GM21381 (cell line): ENCODE measurements around the gene CRACR2A.

ENCODE experiments used
- ATAC-seq: cut with Tn5 transposase; IDR thresholded peaks from one replicate; pipeline ENCODE4 v1.9.1; 2021; ENCODE audit warnings: mild to moderate bottlenecking, moderate library complexity; ENCODE audit not compliant: unreplicated experiment

The CRACR2A gene

GRCh38 chr12:3725388-3726115 is 27.4 kb downstream of the CRACR2A start:
- no peak for ATAC-seq

GRCh38 chr12:3723916-3724805 is 28.7 kb downstream of the CRACR2A start:
- no peak for ATAC-seq

GRCh38 chr12:3722368-3722767 is 30.5 kb downstream of the CRACR2A start:
- ATAC-seq, result no peak

GRCh38 chr12:3720772-3721171 is 32.1 kb downstream of the CRACR2A start:
- ATAC-seq, result no peak

GRCh38 chr12:3718100-3718499 is 34.8 kb downstream of the CRACR2A start:
- ATAC-seq, result no peak

GRCh38 chr12:3717283-3717898 is 35.5 kb downstream of the CRACR2A start:
- ATAC-seq, result no peak

GRCh38 chr12:3715999-3716398 is 36.9 kb downstream of the CRACR2A start:
- no peak for ATAC-seq

- no peak for ATAC-seq
These were observed 39.0 kb downstream of the CRACR2A start for GRCh38 chr12:3713947-3714346.

GRCh38 chr12:3713483-3713882 is 39.4 kb downstream of the CRACR2A start:
- no peak for ATAC-seq

- no peak for ATAC-seq
These were observed 40.5 kb downstream of the CRACR2A start for GRCh38 chr12:3712209-3712992.

- ATAC-seq, result no peak
These were observed 47.6 kb downstream of the CRACR2A start for GRCh38 chr12:3705354-3705675.

GRCh38 chr12:3704512-3705353 is 48.2 kb downstream of the CRACR2A start:
- no peak for ATAC-seq

GRCh38 chr12:3700861-3701260 is 52.0 kb downstream of the CRACR2A start:
- ATAC-seq, result no peak

GRCh38 chr12:3698218-3698974 is 54.5 kb downstream of the CRACR2A start:
- ATAC-seq, result no peak

- no peak for ATAC-seq
These were observed 55.5 kb downstream of the CRACR2A start for GRCh38 chr12:3697311-3697870.

GRCh38 chr12:3694673-3695072 is 58.2 kb downstream of the CRACR2A start:
- ATAC-seq, result no peak

- ATAC-seq, result no peak
These were observed 60.1 kb downstream of the CRACR2A start for GRCh38 chr12:3692616-3693365.

- ATAC-seq, result no peak
These were observed 66.4 kb downstream of the CRACR2A start for GRCh38 chr12:3686463-3686862.
